Stimulated activated memory B cell treated with anti-CD40 and anti-IgM and Interleukin-4, amounts not matched to agents 10 μg/mL and 1 μg/mL and 100 μg/mL, for 72 hours (primary cell): Measurements from ENCODE around the gene OR2F2.

ENCODE experiments used
- ATAC-seq: fragments of 150-1000 bp; cut with Tn5 transposase; 2 replicates; pipeline ENCODE4 v1.10.0; 2021
- H3K27ac Mint-ChIP-seq: one replicate; pipeline ENCODE4 v1.8.0; 2022; ENCODE audit warnings: mild to moderate bottlenecking, mixed read lengths
- H3K27me3 Mint-ChIP-seq: one replicate; pipeline ENCODE4 v1.8.0; 2022; ENCODE audit warnings: mixed read lengths
- H3K36me3 Mint-ChIP-seq: one replicate; pipeline ENCODE4 v1.8.0; 2022; ENCODE audit warnings: mixed read lengths
- H3K4me1 Mint-ChIP-seq: one replicate; pipeline ENCODE4 v1.8.0; 2022; ENCODE audit warnings: mixed read lengths
- H3K4me3 Mint-ChIP-seq: one replicate; pipeline ENCODE4 v1.8.0; 2022; ENCODE audit warnings: mild to moderate bottlenecking, moderate library complexity, mixed read lengths
- H3K9me3 Mint-ChIP-seq: one replicate; pipeline ENCODE4 v1.8.0; 2022; ENCODE audit warnings: mixed read lengths

Gene OR2F2, protein sequence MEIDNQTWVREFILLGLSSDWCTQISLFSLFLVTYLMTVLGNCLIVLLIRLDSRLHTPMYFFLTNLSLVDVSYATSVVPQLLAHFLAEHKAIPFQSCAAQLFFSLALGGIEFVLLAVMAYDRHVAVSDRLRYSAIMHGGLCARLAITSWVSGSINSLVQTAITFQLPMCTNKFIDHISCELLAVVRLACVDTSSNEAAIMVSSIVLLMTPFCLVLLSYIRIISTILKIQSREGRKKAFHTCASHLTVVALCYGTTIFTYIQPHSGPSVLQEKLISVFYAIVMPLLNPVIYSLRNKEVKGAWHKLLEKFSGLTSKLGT

DNA sequence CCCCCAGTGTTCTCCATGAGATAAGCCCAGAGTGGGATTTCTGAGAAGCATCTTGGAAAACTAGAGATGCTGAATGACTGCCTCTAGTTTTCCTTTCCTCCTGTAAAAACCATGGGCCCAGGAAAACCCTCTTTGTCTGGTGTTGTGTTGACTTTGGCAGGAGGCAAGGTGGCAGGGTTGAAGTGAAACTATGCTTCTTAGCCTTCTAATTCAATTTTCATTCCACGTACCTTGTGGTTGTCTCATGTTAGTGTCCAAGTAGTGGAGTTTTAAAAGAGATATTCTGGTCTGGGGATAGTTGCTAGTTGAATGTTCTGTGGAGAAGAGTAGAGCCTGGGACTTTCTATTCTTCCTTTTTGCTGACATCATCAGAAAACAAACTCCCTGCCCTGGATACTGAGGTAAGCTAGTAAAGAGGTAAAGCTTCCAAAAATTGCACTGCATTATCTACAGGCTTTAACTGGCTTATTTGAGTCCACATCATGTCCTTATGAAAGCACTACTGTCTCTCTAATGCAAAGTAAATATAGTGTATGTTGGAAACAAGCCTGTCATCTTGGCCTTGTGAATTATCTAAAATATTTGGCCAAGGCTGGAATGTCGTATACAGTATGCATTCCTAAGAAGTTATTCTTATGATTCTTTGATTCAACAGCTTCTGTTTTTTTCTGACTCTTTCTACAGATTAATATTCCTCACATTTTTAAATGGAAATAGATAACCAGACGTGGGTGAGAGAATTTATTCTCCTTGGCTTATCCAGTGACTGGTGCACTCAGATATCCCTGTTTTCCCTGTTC, at the start of gene OR2F2:
Gene OR2F2, plus strand, starts transcription at position 708 of the 800 bp plus-strand sequence. Its CDS starts 0 bp downstream, at position 708.
- Mint-ChIP-seq H3K4me3 (no peak within 1 kb of the TSS), H3K27me3 (peaks cover 39% of the 10 kb centered on the region), H3K27ac (no peak within 1 kb of the TSS), H3K9me3 (peaks cover 11% of the 10 kb centered on the region), H3K4me1 (no peaks in the 10 kb centered on the region), H3K36me3 (peaks cover 6% of the 10 kb centered on the region)
- no peak for ATAC-seq

DNA sequence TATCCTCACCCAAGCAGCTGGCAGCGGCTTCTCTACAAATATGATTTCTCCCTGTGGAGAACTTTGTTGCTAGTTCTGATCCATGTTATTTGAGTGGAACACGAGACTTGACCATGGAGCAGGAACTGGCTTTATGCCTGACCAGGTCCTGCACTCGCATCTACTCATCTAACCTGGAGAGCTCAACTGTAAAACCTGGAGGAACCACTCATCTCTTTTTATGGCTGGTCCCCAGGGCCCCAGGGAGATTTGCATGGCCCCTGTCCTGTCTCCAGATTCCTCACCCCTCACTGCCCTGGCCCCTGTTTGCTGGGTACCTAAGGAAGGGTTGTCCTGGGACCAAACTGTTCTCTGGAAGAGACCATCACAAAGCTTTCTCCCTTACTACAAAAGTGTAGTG, 49.1 kb upstream of the OR2F2 start:
- H3K4me3 Mint-ChIP-seq = no peak overlapping the region
- peaks cover 38% of the 10 kb centered on the region for H3K4me1 Mint-ChIP-seq
- H3K36me3 Mint-ChIP-seq = peaks cover 30% of the 10 kb centered on the region
- H3K27me3 Mint-ChIP-seq = peaks cover 59% of the 10 kb centered on the region
- no peaks in the 10 kb centered on the region for H3K9me3 Mint-ChIP-seq
- H3K27ac Mint-ChIP-seq = no peak overlapping the region
- ATAC-seq = no peak

DNA sequence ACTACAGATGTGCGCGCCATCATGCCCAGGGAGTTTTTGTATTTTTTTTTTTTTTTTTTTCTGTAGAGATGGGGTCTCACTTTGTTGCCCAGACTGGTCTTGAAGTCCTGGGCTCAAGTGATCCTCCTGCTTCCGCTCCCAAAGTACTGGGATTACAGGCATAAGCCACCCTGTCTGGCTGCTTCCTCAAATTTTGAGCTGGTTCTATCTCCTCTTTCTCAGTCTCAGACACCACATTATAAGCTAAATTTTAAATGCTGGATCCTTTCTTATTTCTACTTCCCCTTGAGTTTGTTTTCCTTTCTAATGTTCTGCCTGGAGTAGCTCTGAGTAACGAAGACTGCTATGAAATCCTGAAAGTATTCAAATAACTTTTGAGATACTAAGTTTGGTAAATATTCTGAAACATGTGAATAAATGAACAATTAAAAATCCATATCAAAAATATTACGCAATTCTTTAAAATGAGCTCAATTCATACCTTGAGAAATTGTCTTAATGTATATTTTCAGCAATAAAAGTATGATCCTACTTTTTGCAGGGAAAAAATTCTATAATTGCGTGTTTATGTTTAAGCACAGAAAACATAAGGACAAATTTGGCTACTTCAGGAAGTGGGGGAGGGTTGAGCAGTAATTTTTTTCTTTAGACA, 48.1 kb upstream of the OR2F2 start:
- Mint-ChIP-seq H3K9me3 (peaks cover 4% of the 10 kb centered on the region), H3K4me1 (peaks cover 38% of the 10 kb centered on the region), H3K27me3 (peaks cover 59% of the 10 kb centered on the region), H3K36me3 (peaks cover 37% of the 10 kb centered on the region), H3K27ac (no peak overlapping the region), H3K4me3 (no peak overlapping the region)
- no peak for ATAC-seq

DNA sequence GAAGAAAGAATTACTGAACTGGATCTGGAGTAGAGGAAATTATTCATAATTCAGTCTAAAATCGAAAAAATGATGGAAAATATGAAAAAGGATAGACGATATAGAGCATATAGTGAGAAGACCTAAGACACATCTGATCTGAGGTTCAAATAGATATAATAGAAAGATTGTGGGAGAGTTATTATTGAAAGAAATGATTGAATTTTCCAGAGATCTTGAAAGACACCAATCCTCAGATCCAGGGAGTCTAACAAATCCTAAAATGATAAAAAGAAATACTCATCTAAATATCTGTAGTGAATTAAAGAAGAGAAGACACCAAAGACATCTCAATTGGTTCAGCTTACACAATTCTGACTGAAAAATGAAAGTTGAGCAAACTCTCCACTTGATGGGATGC, 46.0 kb upstream of the OR2F2 start:
- H3K27ac Mint-ChIP-seq = no peak overlapping the region
- peaks cover 37% of the 10 kb centered on the region for H3K36me3 Mint-ChIP-seq
- peaks cover 39% of the 10 kb centered on the region for H3K27me3 Mint-ChIP-seq
- peaks cover 21% of the 10 kb centered on the region for H3K4me1 Mint-ChIP-seq
- ATAC-seq = no peak
- peaks cover 4% of the 10 kb centered on the region for H3K9me3 Mint-ChIP-seq
- no peak overlapping the region for H3K4me3 Mint-ChIP-seq

DNA sequence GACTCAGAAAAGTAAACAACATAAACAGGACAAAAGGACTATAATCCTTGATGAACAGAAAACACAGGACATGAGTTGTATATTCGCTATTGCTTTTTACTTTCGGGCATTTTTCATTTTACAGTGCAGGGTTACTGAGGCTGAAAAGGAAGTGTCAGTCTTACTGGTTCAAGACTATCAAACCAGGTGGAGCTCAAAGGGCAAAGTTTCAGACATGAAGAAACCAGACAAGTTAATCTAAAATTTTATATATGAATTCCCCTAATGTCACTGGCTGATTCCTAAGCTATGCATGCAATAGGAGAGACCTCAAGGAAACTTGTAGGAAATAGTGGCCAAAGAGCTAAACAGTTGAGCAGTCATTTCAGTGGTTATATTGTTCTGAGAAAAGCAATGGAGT, 44.5 kb upstream of the OR2F2 start:
- H3K9me3 Mint-ChIP-seq = peaks cover 4% of the 10 kb centered on the region
- H3K36me3 Mint-ChIP-seq = peaks cover 37% of the 10 kb centered on the region
- H3K4me3 Mint-ChIP-seq = no peak overlapping the region
- H3K4me1 Mint-ChIP-seq = peaks cover 15% of the 10 kb centered on the region
- H3K27me3 Mint-ChIP-seq = peaks cover 24% of the 10 kb centered on the region
- H3K27ac Mint-ChIP-seq = no peak overlapping the region
- ATAC-seq = no peak

DNA sequence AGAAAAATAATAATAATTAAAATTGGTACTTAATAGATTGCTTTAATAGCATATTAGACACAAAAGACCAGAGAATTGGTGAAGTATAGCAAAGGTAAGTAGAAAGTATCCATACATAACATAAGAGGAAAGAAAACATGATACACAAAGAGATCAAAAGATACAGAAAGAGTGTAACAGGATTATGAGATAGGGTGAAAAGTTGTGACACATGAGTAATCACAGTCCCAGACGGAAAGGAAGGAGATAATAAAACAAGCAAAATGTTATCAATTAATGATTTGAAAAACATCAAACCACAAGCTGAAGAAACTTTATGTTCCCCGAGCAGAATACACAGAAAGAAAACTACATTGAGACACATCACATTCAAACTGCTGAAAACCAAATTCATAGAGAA, 43.6 kb upstream of the OR2F2 start:
- no peak for ATAC-seq
- Mint-ChIP-seq H3K4me1 (peaks cover 8% of the 10 kb centered on the region), H3K4me3 (no peak overlapping the region), H3K9me3 (peaks cover 4% of the 10 kb centered on the region), H3K36me3 (peaks cover 37% of the 10 kb centered on the region), H3K27ac (no peak overlapping the region), H3K27me3 (peaks cover 15% of the 10 kb centered on the region)

DNA sequence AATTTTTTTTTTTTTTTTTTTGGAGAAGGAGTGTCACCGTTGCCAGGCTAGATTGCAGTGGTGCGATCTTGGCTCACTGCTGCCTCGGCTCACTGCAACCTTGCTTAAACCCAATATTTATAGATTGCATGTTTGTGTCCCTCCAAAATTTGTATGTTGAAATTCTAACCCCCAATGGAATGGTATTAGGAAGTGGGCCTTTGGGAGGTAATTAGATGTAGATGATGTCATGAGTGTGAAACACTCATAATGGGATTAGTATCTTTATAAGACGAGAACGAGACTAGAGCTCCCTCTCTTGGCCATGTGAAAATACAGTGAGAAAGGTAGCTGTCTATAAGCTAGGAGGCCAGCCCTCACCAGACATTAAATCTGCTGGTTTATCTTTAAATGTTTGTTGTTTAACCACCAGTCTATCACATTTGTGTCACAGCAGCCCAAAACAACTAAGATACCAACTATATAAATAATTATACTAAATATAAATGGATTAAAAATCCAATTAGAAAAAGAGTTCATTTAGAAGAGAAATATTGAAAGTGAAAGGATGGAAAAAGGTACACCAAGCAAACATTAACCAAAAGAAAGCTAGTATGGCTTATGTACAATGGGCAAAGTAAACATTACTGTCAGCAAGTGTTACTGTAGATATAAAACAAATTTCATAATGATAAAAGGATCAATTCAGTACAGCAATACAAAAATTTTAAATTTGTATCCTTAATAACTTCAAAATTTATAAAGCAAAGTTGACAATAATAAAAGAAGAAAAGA, 42.3 kb upstream of the OR2F2 start:
- Mint-ChIP-seq H3K4me3 (no peak overlapping the region), H3K4me1 (no peaks in the 10 kb centered on the region), H3K36me3 (peaks cover 31% of the 10 kb centered on the region), H3K27me3 (peaks cover 3% of the 10 kb centered on the region), H3K9me3 (peaks cover 4% of the 10 kb centered on the region), H3K27ac (no peak overlapping the region)
- ATAC-seq = no peak

DNA sequence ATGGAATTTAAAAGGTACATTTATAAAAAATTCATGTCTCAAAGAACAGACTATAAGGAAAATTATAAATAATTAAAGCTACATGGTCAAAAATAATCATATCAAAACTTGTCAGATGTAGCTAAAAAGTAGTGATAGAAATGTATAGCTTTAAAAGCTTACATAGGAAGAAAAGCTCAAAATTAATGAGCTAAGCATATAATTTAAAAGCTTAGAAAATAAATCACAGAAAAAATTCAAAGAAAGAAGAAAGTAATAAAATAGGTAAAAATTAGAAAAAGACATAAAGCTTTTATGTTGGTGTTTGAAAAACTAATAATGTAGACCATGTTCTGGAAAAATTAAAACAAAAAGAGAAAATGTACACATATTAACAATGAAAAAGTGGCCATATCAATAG, 38.4 kb upstream of the OR2F2 start:
- no peaks in the 10 kb centered on the region for H3K9me3 Mint-ChIP-seq
- no peak for ATAC-seq
- no peak overlapping the region for H3K4me3 Mint-ChIP-seq
- no peak overlapping the region for H3K27ac Mint-ChIP-seq
- no peaks in the 10 kb centered on the region for H3K27me3 Mint-ChIP-seq
- peaks cover 24% of the 10 kb centered on the region for H3K4me1 Mint-ChIP-seq
- peaks cover 1% of the 10 kb centered on the region for H3K36me3 Mint-ChIP-seq

DNA sequence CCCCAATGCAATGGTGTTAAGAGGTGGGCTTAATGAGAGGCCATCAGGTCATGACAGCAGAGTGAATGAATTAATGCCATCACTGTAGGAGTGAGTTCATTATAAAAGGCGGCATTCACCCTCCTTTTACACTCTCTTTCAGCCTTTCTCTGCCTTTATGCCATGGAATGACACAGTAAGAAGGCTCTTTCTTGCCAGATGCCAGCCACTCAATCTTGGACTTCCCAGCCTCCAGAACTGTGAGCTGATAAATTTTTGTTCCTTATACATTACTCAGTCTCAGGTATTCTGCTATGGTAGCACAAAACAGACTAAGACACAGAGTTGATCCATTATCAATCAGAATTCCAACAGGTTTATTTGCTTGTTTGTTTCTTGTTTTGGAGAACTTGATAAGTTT, 36.2 kb upstream of the OR2F2 start:
- Mint-ChIP-seq H3K27ac (no peak overlapping the region), H3K36me3 (no peaks in the 10 kb centered on the region), H3K4me1 (peaks cover 30% of the 10 kb centered on the region), H3K4me3 (no peak overlapping the region), H3K27me3 (no peaks in the 10 kb centered on the region), H3K9me3 (no peaks in the 10 kb centered on the region)
- no peak for ATAC-seq

DNA sequence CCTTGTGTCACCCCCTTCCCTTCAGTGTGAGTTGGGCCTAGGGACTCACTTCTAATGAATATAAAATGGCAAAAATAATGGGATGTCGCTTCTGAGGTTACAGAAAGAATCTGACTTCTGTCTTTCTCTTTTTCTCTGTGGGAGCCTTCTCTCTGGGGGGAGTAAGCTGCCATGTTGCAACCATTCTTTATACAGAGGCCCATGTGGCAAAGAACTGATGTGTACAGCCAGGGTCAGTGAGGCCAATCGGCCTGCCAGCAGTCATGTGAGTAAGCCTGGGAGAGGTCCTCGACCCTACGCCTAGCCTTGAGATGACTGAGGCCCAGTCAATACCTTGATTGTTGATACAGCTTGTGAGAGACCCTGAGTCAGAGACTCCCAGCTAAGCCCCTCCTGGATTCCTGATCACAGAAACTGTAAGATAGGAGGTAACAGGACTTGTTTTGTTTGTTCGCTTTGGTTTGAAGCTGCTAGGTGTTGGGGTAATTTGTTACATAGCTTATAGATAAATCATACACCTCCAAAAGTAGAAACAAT, 34.7 kb upstream of the OR2F2 start:
- Mint-ChIP-seq H3K27me3 (no peaks in the 10 kb centered on the region), H3K36me3 (no peaks in the 10 kb centered on the region), H3K27ac (no peak overlapping the region), H3K4me3 (peak overlapping the region; percentile 95), H3K9me3 (no peaks in the 10 kb centered on the region), H3K4me1 (peaks cover 30% of the 10 kb centered on the region)
- no peak for ATAC-seq

DNA sequence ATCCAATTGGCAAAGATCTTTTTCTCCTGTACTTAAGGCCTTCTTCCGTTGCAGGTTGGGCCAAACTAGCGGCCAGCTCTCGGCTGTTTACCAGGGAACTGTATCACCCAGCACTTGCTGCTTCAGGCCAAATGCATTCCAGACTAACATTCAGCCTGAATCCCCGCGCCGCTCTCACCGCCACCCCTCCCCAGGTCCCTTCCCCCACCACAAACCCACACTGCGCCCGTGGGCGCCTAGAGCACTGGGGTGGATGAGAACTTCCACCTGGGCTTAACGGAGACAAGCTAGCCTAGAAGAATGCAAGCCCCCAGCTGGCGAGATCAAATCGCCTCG, 33.7 kb upstream of the OR2F2 start:
- ATAC-seq = no peak
- no peaks in the 10 kb centered on the region for H3K9me3 Mint-ChIP-seq

DNA sequence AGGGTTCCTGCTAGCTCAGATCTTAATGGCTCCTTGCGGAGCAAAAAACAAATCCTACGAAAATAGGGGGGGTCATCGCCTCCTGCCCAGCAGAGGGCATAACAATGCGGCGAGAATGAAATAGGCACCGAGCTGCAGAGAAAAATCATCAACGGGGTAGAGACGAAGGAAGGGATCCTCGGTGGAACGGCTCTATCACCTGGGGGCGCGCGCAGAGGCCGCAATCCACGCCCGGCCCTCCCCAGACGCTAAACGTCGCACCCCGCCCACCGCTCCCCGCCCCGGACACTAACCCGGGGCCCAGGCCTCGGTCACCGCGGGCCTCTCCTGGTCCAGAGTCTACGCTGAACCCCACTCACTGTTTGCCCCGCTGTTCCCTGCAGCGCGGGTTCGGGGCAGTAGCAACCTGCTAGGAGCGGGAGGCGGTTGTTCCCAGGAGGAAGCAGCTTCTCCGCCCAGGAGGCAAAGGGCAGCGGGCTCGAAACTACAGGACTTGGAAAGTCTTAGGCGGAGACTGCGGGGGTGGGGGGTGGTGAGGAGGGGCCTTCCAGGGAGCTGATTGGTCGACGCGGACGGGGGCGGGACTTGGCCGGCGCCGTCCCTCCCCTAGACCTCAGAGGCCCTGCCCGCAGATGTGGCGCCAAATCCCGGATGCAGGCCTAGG, 33.2 kb upstream of the OR2F2 start, which contains the start of gene TCAF1:
Gene TCAF1, minus strand, starts transcription at position 509 of the 664 bp plus-strand sequence. CDS start 25,568 bp downstream, outside the sequence.
- Mint-ChIP-seq H3K4me1 (peaks cover 30% of the 10 kb centered on the region), H3K27me3 (no peaks in the 10 kb centered on the region), H3K36me3 (no peaks in the 10 kb centered on the region), H3K27ac (peak within 1 kb of the TSS; percentile 87), H3K4me3 (peak within 1 kb of the TSS; percentile 95), H3K9me3 (no peaks in the 10 kb centered on the region)
- ATAC-seq = peak; percentile 97

More for the DNA sequence above, 33.7 kb upstream of the OR2F2 start:
- H3K27ac Mint-ChIP-seq = peak overlapping the region; percentile 87
- H3K4me1 Mint-ChIP-seq = peaks cover 30% of the 10 kb centered on the region
- no peaks in the 10 kb centered on the region for H3K27me3 Mint-ChIP-seq
- H3K4me3 Mint-ChIP-seq = peak overlapping the region; percentile 95
- no peaks in the 10 kb centered on the region for H3K36me3 Mint-ChIP-seq

DNA sequence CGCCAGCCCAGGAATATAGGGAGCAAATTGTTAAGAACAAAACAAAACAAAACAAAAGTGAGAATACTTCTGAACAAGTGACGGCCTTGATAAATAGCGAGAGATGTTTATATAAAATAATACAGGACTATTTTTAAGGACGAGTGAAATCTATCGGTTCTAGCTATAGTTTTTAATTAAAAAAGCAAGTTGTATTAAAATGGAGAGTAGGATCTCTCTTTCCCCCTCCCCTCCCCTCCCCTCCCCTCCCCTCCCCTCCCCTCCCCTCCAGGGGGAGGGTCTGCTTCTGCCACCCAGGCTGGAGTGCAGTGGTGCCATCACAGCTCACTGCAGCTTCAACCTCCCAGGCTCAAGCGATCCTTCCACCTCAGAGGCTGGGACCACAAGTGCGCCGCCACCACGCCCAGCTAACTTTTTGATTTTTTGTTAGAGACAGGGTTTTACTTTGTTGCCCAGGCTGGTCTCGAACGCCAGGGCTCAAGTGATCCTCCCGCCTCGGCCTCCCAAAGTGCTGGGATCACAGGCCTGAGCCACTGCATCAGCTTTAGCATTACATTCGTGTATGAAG, 32.6 kb upstream of the OR2F2 start:
- ATAC-seq = no peak
- Mint-ChIP-seq H3K27ac (peak overlapping the region; percentile 87), H3K9me3 (no peaks in the 10 kb centered on the region), H3K4me3 (peak overlapping the region; percentile 95), H3K36me3 (no peaks in the 10 kb centered on the region), H3K27me3 (no peaks in the 10 kb centered on the region), H3K4me1 (peaks cover 30% of the 10 kb centered on the region)

DNA sequence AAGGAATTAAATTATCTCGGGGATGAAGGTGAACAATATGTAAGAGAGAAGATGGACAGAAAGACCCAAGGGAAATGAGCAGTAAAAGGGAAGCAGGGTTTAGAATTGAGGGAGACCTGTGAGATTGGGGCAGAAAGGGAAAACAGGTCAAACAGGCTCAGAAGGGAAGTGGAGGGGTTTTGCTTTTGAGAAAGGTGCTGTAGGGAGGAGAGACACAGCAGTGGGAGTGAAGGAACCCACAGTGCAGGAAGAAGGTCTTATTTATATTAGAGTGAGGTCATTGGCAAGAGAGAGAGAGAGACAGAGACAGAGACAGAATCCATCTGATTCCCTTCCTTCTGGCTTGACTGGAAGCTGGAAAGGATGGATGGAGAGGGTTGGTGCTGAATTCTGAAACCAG, 29.5 kb upstream of the OR2F2 start:
- ATAC-seq = no peak
- H3K27me3 Mint-ChIP-seq = peaks cover 9% of the 10 kb centered on the region
- no peaks in the 10 kb centered on the region for H3K36me3 Mint-ChIP-seq
- no peaks in the 10 kb centered on the region for H3K9me3 Mint-ChIP-seq
- H3K4me1 Mint-ChIP-seq = peaks cover 16% of the 10 kb centered on the region
- H3K27ac Mint-ChIP-seq = no peak overlapping the region
- H3K4me3 Mint-ChIP-seq = no peak overlapping the region
